B cell (primary cell): ENCODE data around the gene FUNDC2.

ENCODE experiments used
- EZH2 ChIP-seq: IDR thresholded peaks from 2 replicates; pipeline ENCODE4 v1.6.1; 2012; ENCODE audit warnings: borderline replicate concordance, low read depth, mild to moderate bottlenecking, moderate library complexity, low read length; ENCODE audit not compliant: insufficient read depth, poor library complexity, severe bottlenecking
- TF ChIP-seq, protein P1 (sequence below): fragments of 200-600 bp; IDR thresholded peaks from one replicate; pipeline ENCODE4 v1.8.0; 2022; ENCODE audit warnings: antibody characterized with exemption, mild to moderate bottlenecking

DNA sequence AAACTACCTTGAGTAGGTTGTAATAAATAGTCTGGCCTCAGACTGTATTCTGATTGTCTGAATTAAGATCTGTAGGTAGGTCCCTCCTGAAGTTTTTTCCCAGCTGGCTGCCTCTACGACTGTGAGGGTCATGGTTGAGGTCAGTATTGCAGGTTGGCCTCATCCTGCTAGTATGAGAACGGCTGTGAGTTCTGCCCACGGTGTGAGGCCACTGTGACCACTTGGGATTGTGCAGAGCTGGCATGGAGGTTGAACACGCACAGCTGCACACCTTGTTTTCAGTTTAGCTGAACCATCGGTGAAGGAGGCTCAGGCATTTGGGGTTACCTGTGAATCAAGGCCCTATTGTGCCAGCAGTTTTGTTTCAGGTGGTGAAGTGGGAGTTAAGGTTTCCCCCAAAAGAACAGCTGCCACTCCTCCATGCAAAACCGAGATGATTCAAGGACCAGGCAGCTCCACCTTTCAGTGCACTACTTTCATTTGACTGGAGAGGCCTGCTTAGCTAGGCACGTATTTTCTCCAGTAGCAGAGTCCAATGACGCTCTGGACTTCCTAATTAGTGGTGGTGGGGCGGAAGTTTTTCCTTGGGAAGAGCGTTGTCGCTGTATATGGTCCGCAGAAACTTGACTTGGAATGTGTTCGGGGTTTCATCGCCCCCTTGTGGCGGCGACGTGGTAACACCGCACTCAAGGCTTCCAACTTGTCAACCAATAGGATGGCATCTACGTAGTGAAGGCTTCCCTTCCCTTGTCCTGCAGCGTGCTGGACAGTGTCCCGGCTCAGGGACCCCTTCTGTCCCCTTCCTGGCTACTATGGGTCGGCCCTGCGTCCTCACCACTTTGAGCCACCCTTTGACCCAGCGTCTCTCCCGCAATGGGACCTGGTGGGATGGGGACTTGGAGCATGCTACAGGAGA lies 30.5 kb downstream of the FUNDC2 start:
- TF ChIP-seq, protein P1, sequence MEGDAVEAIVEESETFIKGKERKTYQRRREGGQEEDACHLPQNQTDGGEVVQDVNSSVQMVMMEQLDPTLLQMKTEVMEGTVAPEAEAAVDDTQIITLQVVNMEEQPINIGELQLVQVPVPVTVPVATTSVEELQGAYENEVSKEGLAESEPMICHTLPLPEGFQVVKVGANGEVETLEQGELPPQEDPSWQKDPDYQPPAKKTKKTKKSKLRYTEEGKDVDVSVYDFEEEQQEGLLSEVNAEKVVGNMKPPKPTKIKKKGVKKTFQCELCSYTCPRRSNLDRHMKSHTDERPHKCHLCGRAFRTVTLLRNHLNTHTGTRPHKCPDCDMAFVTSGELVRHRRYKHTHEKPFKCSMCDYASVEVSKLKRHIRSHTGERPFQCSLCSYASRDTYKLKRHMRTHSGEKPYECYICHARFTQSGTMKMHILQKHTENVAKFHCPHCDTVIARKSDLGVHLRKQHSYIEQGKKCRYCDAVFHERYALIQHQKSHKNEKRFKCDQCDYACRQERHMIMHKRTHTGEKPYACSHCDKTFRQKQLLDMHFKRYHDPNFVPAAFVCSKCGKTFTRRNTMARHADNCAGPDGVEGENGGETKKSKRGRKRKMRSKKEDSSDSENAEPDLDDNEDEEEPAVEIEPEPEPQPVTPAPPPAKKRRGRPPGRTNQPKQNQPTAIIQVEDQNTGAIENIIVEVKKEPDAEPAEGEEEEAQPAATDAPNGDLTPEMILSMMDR = peak; percentile 76
- no peak for TF ChIP-seq EZH2
